Lung (tissue), 12 donors: ENCODE measurements around the gene DECR2. TPM values are rescaled to one million over a fixed set of nuclear protein-coding genes. Genes with fewer than 3 reads are reported as not detected.

Experiments used
- ATAC-seq: fragments of 200-7000 bp; cut with Tn5 transposase; one replicate; pipeline ENCODE4 v1.9.1; 2020; ENCODE audit warnings: moderate number of reproducible peaks; ENCODE audit not compliant: insufficient read depth, low FRiP score
- DNase-seq, 3 donors: peaks; one replicate each; pipeline ENCODE4 v3.0.0-alpha.2; 2013 to 2017
- H3K27ac ChIP-seq, 2 donors: one replicate each; pipeline ENCODE4 v1.5.1; 2013; ENCODE audit warnings: mild to moderate bottlenecking in 2 of 2, moderate library complexity in 2 of 2, control low read depth in 1 of 2, inconsistent platforms in 1 of 2, low read depth in 1 of 2, low read length in 1 of 2
- H3K27me3 ChIP-seq, 3 donors: one replicate each; pipeline ENCODE4 v1.5.1; 2013; ENCODE audit warnings: low read length in 2 of 3; ENCODE audit not compliant: control insufficient read depth in 3 of 3, insufficient read depth in 3 of 3
- H3K36me3 ChIP-seq, 4 donors: one replicate each; pipeline ENCODE4 v1.5.1; 2013; ENCODE audit warnings: low read length in 4 of 4, mild to moderate bottlenecking in 1 of 4, moderate library complexity in 1 of 4; ENCODE audit not compliant: control insufficient read depth in 4 of 4, insufficient read depth in 4 of 4
- H3K4me1 ChIP-seq, 5 donors: one replicate each; pipeline ENCODE4 v1.5.1; 2013; ENCODE audit warnings: low read length in 5 of 5, mild to moderate bottlenecking in 2 of 5, moderate library complexity in 1 of 5; ENCODE audit not compliant: control insufficient read depth in 5 of 5, insufficient read depth in 5 of 5
- H3K4me3 ChIP-seq: one replicate; pipeline ENCODE4 v1.5.1; 2013; ENCODE audit warnings: mild to moderate bottlenecking, control low read depth, moderate library complexity
- H3K9ac ChIP-seq, 2 donors: one replicate each; pipeline ENCODE4 v1.5.1; 2013; ENCODE audit warnings: low read length in 2 of 2, control low read depth in 1 of 2; ENCODE audit not compliant: insufficient read depth in 1 of 2
- H3K9me3 ChIP-seq, 4 donors: one replicate each; pipeline ENCODE4 v1.5.1; 2013; ENCODE audit warnings: low read length in 3 of 4, mild to moderate bottlenecking in 1 of 4, moderate library complexity in 1 of 4; ENCODE audit not compliant: control insufficient read depth in 4 of 4, insufficient read depth in 3 of 4
- WGBS, 2 donors: extraction: QIAGEN DNeasy Blood & Tissue Kit; methylation state at CpG; one replicate each; pipeline ENCODE4 v1.1.7; 2013; 5-methylcytosine and 5-hydroxymethylcytosine counted together
- polyA plus RNA-seq, 2 donors: library from polyadenylated mRNA; stranded (reverse); fragments of 200-250 nt; gene quantifications; one replicate each; pipeline ENCODE4 v1.2.1, GENCODE V29; 2013
- total RNA-seq, 2 donors: library from RNA; depleted of rRNA in 1 of 2; stranded (reverse); fragments of >200 nt in 1 of 2; gene quantifications; one replicate each; pipeline ENCODE4 v1.2.1, GENCODE V29; 2014 to 2021
- TF ChIP-seq, protein P1 (sequence below): IDR thresholded peaks from 2 replicates; pipeline ENCODE4 v1.5.1; 2012; ENCODE audit warnings: mild to moderate bottlenecking; ENCODE audit errors: control extremely low read depth, extremely low read depth
- donor health status: control.
- donor health status: control.
- donor health status: Bipolar disorder and iron deficiency.
- donor health status: healthy.
- donor health status: DM: yes; HTN: yes; CAD: no.

DECR2 gene
- total and polyA plus RNA-seq, 4 donors, result 5.2 to 18.3 (median 15.7) TPM

- WGBS, 2 donors, result 68 to 88% methylated on average over 14 to 16 of the region's 16 CpGs
- TF ChIP-seq, protein P1, sequence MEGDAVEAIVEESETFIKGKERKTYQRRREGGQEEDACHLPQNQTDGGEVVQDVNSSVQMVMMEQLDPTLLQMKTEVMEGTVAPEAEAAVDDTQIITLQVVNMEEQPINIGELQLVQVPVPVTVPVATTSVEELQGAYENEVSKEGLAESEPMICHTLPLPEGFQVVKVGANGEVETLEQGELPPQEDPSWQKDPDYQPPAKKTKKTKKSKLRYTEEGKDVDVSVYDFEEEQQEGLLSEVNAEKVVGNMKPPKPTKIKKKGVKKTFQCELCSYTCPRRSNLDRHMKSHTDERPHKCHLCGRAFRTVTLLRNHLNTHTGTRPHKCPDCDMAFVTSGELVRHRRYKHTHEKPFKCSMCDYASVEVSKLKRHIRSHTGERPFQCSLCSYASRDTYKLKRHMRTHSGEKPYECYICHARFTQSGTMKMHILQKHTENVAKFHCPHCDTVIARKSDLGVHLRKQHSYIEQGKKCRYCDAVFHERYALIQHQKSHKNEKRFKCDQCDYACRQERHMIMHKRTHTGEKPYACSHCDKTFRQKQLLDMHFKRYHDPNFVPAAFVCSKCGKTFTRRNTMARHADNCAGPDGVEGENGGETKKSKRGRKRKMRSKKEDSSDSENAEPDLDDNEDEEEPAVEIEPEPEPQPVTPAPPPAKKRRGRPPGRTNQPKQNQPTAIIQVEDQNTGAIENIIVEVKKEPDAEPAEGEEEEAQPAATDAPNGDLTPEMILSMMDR, result no peak
- H3K4me3 ChIP-seq, result no peak overlapping the region
- no peaks in the 10 kb centered on the region for H3K9me3 ChIP-seq
- H3K27ac ChIP-seq, result peak overlapping the region in 1 of 2 donors; percentile 67
- peaks cover 0 to 23% (median 4%) of the 10 kb centered on the region in 5 donors for H3K4me1 ChIP-seq
- DNase-seq (peak; percentile 60 to 85 (median 82)), ATAC-seq (peak; percentile 51)
- no peaks in the 10 kb centered on the region for H3K27me3 ChIP-seq
- H3K36me3 ChIP-seq, result peaks cover 0 to 32% (median 3%) of the 10 kb centered on the region in 4 donors
- no peak overlapping the region for H3K9ac ChIP-seq
These were observed 22.3 kb upstream of the DECR2 start for GRCh38 chr16:379183-379960.

DNA sequence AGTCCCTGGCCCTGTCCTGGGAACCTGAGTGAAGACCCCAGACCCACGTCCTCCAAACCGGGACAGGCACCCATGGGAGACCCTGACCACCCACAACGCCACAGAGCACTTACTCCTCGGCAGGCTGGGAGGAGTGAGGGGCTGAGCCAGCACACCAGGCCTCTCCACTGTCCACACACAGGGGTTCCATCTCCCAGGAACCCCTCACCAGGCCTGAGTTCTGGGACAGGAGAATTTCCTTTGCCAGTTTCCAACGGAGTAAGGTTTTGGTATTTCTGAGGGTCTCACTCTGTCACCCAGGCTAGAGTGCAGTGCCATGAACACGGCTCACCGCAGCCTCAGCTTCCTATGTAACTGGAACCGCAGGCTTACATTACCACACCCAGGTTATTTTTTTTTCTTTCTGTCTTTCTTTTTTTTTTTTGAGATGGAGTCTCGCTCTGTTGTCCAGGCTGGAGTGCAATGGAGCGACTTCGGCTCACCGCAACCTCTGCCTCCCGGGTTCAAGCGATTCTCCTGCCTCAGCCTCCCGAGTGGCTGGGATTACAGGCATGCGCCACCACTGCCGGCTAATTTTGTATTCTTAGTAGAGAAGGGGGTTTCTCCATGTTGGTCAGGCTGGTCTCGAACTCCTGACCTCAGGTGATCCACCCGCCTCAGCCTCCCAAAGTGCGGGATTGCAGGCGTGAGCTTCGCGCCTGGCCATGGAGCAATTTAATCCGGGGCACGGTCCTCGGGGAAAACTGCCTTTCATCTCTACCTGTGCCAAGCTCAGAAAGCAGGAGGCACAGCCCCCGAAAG is 21.5 kb upstream of the DECR2 start:
- ATAC-seq, result no peak
- peaks cover 0 to 23% (median 4%) of the 10 kb centered on the region in 5 donors for H3K4me1 ChIP-seq

DNA sequence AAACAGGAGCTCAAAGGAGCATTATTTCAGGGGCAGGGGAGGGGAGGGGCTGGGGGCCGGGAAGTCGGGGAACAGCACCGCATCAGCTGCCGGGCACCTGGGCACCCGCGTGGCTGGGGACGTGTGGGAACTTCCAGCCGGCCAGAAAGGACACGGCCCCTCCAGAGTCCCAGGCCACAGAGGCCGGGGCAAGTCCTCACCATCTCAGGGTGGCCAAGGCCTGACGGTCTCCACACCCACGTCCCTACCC is 21.0 kb upstream of the DECR2 start:
- no peak for DNase-seq
- WGBS, 2 donors, result 3 to 5% methylated on average over 12 of the region's 12 CpGs
- H3K9me3 ChIP-seq, result no peaks in the 10 kb centered on the region
- TF ChIP-seq, protein P1, result no peak
- peak overlapping the region in 1 of 2 donors; percentile 75 for H3K27ac ChIP-seq
- H3K27me3 ChIP-seq, result no peaks in the 10 kb centered on the region
- ATAC-seq, result no peak
- no peak overlapping the region for H3K9ac ChIP-seq
- peaks cover 0 to 21% (median 3%) of the 10 kb centered on the region in 4 donors for H3K36me3 ChIP-seq
- peak overlapping the region; percentile 71 for H3K4me3 ChIP-seq
- peaks cover 0 to 23% (median 4%) of the 10 kb centered on the region in 5 donors for H3K4me1 ChIP-seq

More for the DNA sequence above, 21.5 kb upstream of the DECR2 start:
- WGBS, 2 donors, result 78 to 80% methylated on average over 27 of the region's 27 CpGs
- Histone ChIP-seq H3K9me3 (no peaks in the 10 kb centered on the region), H3K4me3 (no peak overlapping the region), H3K27me3 (no peaks in the 10 kb centered on the region), H3K36me3 (peaks cover 0 to 24% (median 3%) of the 10 kb centered on the region in 4 donors), H3K9ac (no peak overlapping the region), H3K27ac (peak overlapping the region in 1 of 2 donors; percentile 67)
- TF ChIP-seq, protein P1, result no peak
- no peak for DNase-seq
